Measurements from ENCODE around the gene HOXA4. TPM values are rescaled to one million over a fixed set of nuclear protein-coding genes. Genes with fewer than 3 reads are reported as not detected.
A peak's percentile ranks its signal among the peaks of the same experiment; 100 is the strongest.

HOXA4 gene
- polyA plus RNA-seq, 3 donors: 0.48 TPM; not detected in 2

GRCh38 chr7:27129729-27130539 is 623 bp downstream of the HOXA4 start:
- no peaks in the 10 kb centered on the region for H3K79me2 ChIP-seq (ENCODE audit: insufficient read depth, low read length)
- peaks cover 4 to 11% (median 5%) of the 10 kb centered on the region in 3 donors for H3K27me3 Mint-ChIP-seq (ENCODE audit: low read depth in 3 of 3)
- no peak for DNase-seq

More at GRCh38 chr7:27129729-27130539, 623 bp downstream of the HOXA4 start:
- Histone ChIP-seq H3K9me3 (replicated peaks in 1 of 2; ENCODE audit: control insufficient read depth in 1 of 2, insufficient read depth in 1 of 2, low read length in 2 of 2) (no peaks in the 10 kb centered on the region), H3K4me3 (replicated peaks in 1 of 3; ENCODE audit: low read depth in 2 of 3, low read length in 3 of 3) (peak overlapping the region in 2 of 3 experiments; percentile 47 to 78), H2AFZ (ENCODE audit: insufficient read depth, low read depth, low read length, poor library complexity, severe bottlenecking) (peak overlapping the region; percentile 95), H3K27ac (ENCODE audit: low read depth in 1 of 2, low read length in 2 of 2) (no peak overlapping the region), H3K9ac (ENCODE audit: insufficient read depth, low read length, poor library complexity, severe bottlenecking) (no peak overlapping the region), H3K36me3 (replicated peaks in 1 of 2; ENCODE audit: control insufficient read depth in 1 of 2, insufficient read depth in 2 of 2, low read length in 2 of 2) (no peaks in the 10 kb centered on the region), H3K4me2 (replicated peaks; ENCODE audit: extremely low read depth, low read length, poor library complexity, severe bottlenecking) (peak overlapping the region; percentile 76), H3K27me3 (ENCODE audit: control insufficient read depth in 2 of 2, insufficient read depth in 2 of 2, low read length in 2 of 2) (no peaks in the 10 kb centered on the region), H3K4me1 (ENCODE audit: control insufficient read depth in 1 of 2, insufficient read depth in 2 of 2, low read length in 2 of 2) (peaks cover 3 to 16% of the 10 kb centered on the region in 2 donors), H4K20me1 (ENCODE audit: insufficient read depth, low read length) (no peaks in the 10 kb centered on the region)
- TF ChIP-seq, protein P1, sequence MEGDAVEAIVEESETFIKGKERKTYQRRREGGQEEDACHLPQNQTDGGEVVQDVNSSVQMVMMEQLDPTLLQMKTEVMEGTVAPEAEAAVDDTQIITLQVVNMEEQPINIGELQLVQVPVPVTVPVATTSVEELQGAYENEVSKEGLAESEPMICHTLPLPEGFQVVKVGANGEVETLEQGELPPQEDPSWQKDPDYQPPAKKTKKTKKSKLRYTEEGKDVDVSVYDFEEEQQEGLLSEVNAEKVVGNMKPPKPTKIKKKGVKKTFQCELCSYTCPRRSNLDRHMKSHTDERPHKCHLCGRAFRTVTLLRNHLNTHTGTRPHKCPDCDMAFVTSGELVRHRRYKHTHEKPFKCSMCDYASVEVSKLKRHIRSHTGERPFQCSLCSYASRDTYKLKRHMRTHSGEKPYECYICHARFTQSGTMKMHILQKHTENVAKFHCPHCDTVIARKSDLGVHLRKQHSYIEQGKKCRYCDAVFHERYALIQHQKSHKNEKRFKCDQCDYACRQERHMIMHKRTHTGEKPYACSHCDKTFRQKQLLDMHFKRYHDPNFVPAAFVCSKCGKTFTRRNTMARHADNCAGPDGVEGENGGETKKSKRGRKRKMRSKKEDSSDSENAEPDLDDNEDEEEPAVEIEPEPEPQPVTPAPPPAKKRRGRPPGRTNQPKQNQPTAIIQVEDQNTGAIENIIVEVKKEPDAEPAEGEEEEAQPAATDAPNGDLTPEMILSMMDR (IDR thresholded peaks at IDR 0.05): no peak
- Mint-ChIP-seq H3K36me3 (peaks cover 0 to 2% of the 10 kb centered on the region in 2 donors), H3K4me1 (peaks cover 18% of the 10 kb centered on the region), H3K27ac (no peak overlapping the region), H3K4me3 (peak overlapping the region in 1 of 2 donors; percentile 45), H3K9me3 (peaks cover 0 to 9% (median 0%) of the 10 kb centered on the region in 7 donors)
- intact Hi-C loops (cut with micrococcal nuclease): no loop called here
- WGBS (ENCODE audit: insufficient coverage): 54% methylated on average over 66 of the region's 72 CpGs
